MCF 10A (cell line): ENCODE measurements around the gene PEAR1. TPM values are rescaled to one million over a fixed set of nuclear protein-coding genes. Genes with fewer than 3 reads are reported as not detected.

Source experiments
- BruUV-seq: library from RNA; stranded (reverse); fragments of 400-500 nt; replicated peaks from 2 replicates; lab custom pipeline; 2021; lab: Mats Ljungman, UMichigan
- CTCF ChIA-PET: fragments of 300-600 bp; sonication (Branson Sonifier 250); formaldehyde crosslinking; extraction: SDS; loops from one replicate; lab custom pipeline; 2021; ENCODE audit warnings: antibody characterized with exemption, inconsistent platforms; lab: Yijun Ruan, JAX
- POLR2A ChIA-PET: fragments of 300-600, 350-650 bp; sonication (Branson Sonifier 250); formaldehyde crosslinking; extraction: SDS; loops from one replicate; lab custom pipeline; 2020; ENCODE audit warnings: antibody characterized with exemption, inconsistent platforms; lab: Yijun Ruan, JAX
- DNase-seq: peaks from one replicate; pipeline ENCODE4 v3.0.0-alpha.2; 2018; ENCODE audit not compliant: unreplicated experiment
- H3K27ac Mint-ChIP-seq: one replicate; pipeline ENCODE4 v1.8.0; 2022; ENCODE audit warnings: mild to moderate bottlenecking, low read depth, mixed read lengths; ENCODE audit not compliant: unreplicated experiment
- H3K27me3 Mint-ChIP-seq: one replicate; pipeline ENCODE4 v1.8.0; 2022; ENCODE audit warnings: mixed read lengths; ENCODE audit not compliant: insufficient read depth, unreplicated experiment
- H3K36me3 Mint-ChIP-seq: one replicate; pipeline ENCODE4 v1.8.0; 2022; ENCODE audit warnings: mild to moderate bottlenecking, moderate library complexity, mixed read lengths; ENCODE audit not compliant: insufficient read depth, unreplicated experiment
- H3K4me1 Mint-ChIP-seq: one replicate; pipeline ENCODE4 v1.8.0; 2022; ENCODE audit warnings: mixed read lengths; ENCODE audit not compliant: insufficient read depth, unreplicated experiment
- H3K4me3 Mint-ChIP-seq: one replicate; pipeline ENCODE4 v1.8.0; 2022; ENCODE audit warnings: mild to moderate bottlenecking, moderate library complexity, mixed read lengths; ENCODE audit not compliant: unreplicated experiment
- H3K9me3 Mint-ChIP-seq: one replicate; pipeline ENCODE4 v1.8.0; 2022; ENCODE audit warnings: mixed read lengths; ENCODE audit not compliant: unreplicated experiment
- intact Hi-C: fragments of 100-400 bp; cut with micrococcal nuclease; formaldehyde crosslinking; loops from 2 replicates; pipeline ENCODE4 v1.14.1; 2022
- total RNA-seq: library from RNA; stranded (reverse); gene quantifications from 2 replicates; pipeline ENCODE4 v1.2.3, GENCODE V29; 2022
- TF ChIP-seq, protein P1 (sequence below): fragments of 200-600 bp; IDR thresholded peaks from one replicate; pipeline ENCODE4 v1.8.0; 2022; ENCODE audit warnings: antibody characterized with exemption, mild to moderate bottlenecking; ENCODE audit not compliant: unreplicated experiment

The PEAR1 gene
- total RNA-seq, 1 experiment from 2014 or later, result 6.5 TPM

DNA sequence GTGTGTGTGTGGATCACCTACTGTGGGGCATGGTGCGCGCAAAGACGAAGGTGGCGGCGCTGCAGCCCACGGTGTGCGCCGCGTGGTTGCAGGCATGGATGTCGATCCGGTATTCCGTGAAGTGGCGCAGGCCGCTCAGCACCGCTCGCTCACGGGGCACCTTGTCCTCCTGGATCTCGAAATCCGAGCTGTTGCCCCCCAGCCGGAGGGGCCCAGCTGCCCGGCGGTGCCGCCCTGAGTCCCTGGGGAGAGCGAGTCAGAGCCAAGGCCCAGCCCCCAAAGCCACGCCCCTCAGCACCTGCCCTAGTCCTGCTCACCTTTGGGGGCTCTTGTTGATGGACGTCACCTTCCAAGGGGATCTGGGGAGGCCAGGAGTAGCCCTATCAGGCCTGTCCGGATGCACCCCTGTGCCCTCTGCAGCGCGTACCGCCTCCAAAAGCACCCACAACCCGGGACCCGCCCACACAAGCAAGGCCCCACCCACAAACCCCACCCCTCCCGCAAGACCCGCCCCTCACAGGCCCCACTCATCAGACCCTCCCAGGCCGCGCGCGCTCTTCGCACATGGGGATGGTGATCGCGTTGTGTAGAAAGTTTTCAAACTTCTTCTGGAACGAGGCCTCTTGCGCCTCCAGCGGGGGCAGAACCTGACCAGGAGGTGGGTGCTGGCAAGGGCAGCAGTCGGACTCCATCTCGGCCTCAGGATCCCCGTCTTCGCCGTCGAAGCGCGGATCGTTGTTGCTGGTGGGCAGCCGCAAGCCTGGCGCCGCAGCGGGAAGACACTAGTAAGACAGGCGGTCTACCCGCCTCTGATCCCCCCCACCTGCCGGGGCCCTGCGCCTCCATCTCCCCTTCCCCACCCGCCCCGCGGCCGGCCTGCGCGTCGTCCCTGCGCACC is 48.2 kb upstream of the PEAR1 start:
- no peak for DNase-seq
- ChIA-PET POLR2A (interaction anchor here (0.6 kb wide), 1 partner anchor 14 kb away, joined by 3 read pairs; no protein-coding TSS in a partner anchor), CTCF (interaction anchor here (0.6 to 1.0 kb wide), 3 partner anchors 45 to 120 kb away, joined by 3 to 4 read pairs (median 3); no protein-coding TSS in a partner anchor)
- H3K27ac Mint-ChIP-seq, result no peak overlapping the region
- H3K9me3 Mint-ChIP-seq, result no peaks in the 10 kb centered on the region
- no peaks in the 10 kb centered on the region for H3K4me1 Mint-ChIP-seq
- TF ChIP-seq, protein P1, sequence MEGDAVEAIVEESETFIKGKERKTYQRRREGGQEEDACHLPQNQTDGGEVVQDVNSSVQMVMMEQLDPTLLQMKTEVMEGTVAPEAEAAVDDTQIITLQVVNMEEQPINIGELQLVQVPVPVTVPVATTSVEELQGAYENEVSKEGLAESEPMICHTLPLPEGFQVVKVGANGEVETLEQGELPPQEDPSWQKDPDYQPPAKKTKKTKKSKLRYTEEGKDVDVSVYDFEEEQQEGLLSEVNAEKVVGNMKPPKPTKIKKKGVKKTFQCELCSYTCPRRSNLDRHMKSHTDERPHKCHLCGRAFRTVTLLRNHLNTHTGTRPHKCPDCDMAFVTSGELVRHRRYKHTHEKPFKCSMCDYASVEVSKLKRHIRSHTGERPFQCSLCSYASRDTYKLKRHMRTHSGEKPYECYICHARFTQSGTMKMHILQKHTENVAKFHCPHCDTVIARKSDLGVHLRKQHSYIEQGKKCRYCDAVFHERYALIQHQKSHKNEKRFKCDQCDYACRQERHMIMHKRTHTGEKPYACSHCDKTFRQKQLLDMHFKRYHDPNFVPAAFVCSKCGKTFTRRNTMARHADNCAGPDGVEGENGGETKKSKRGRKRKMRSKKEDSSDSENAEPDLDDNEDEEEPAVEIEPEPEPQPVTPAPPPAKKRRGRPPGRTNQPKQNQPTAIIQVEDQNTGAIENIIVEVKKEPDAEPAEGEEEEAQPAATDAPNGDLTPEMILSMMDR, result no peak
- intact Hi-C loops, result no loop called here
- H3K36me3 Mint-ChIP-seq, result no peaks in the 10 kb centered on the region
- BruUV-seq, result no TSS peak
- H3K27me3 Mint-ChIP-seq, result peaks cover 36% of the 10 kb centered on the region
- no peak overlapping the region for H3K4me3 Mint-ChIP-seq

DNA sequence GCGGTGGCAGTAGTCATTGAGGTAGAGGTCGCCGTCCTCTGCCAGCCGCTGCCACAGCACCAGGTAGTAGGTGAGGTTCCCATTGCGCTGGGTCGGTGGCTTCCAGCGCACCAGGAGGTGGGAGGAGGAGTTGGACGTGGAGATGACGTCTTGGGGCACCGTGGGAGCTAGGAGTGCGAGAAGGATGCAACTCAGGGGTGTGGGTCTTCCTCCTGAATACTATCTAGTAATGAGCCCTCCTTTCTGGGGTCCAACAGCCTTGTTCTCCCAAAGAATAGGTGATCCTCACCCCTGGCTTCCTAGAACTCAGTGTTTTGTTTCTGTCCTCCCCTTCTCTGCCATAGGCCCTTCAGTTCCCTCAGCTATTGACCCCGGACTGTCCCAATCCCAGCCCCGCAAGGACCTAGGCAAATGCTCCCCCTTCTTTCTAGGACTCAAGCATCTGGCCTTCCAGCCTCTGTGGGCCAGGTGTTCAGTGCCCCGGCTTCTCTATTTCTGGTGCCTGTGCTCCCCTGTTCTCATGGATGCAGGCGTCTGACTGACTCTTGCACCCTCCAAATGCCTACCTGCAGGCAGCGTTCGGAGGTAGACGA is 47.5 kb upstream of the PEAR1 start:
- POLR2A ChIA-PET, result no interaction called here
- TF ChIP-seq, protein P1, result no peak
- no peak overlapping the region for H3K27ac Mint-ChIP-seq
- no peaks in the 10 kb centered on the region for H3K4me1 Mint-ChIP-seq
- H3K27me3 Mint-ChIP-seq, result peaks cover 36% of the 10 kb centered on the region
- H3K36me3 Mint-ChIP-seq, result no peaks in the 10 kb centered on the region
- H3K4me3 Mint-ChIP-seq, result no peak overlapping the region
- no peak for DNase-seq
- no TSS peak for BruUV-seq
- H3K9me3 Mint-ChIP-seq, result no peaks in the 10 kb centered on the region
- intact Hi-C loops, result no loop called here
- CTCF ChIA-PET, result interaction anchor here (18.7 kb wide), 1 partner anchor 7 kb away, joined by 353 read pairs; no protein-coding TSS in a partner anchor

DNA sequence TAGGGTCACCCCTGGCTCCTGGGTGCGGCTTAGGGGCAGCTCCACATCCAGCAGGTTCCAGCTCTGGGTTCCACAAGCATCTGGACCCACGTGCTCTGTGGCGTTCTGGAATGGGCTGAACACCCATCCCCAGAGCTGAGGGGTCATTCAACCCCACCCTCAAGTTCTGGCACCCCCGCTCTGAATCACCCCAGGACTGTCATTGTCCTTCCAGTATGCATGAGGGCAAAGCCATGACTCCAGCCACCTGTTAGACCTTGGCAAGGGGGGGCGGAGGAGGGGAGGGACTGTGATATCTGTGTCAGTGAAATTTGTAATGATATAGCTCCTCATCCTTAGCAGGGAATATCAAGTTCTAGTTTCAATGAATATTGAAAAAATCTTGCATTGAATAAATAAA is 46.9 kb upstream of the PEAR1 start:
- BruUV-seq, result no TSS peak
- H3K36me3 Mint-ChIP-seq, result no peaks in the 10 kb centered on the region
- no peak overlapping the region for H3K4me3 Mint-ChIP-seq
- DNase-seq, result no peak
- peaks cover 36% of the 10 kb centered on the region for H3K27me3 Mint-ChIP-seq
- POLR2A ChIA-PET, result interaction anchor here (1.9 kb wide), 1 partner anchor 10 kb away, joined by 7 read pairs; no protein-coding TSS in a partner anchor
- CTCF ChIA-PET, result interaction anchor here (0.5 to 18.7 kb wide), 5 partner anchors 8 to 105 kb away, joined by 3 to 353 read pairs (median 3); partner anchors contain the start of genes INSRR and NTRK1
- TF ChIP-seq, protein P1, result no peak
- H3K9me3 Mint-ChIP-seq, result no peaks in the 10 kb centered on the region
- intact Hi-C loops, result no loop called here
- no peaks in the 10 kb centered on the region for H3K4me1 Mint-ChIP-seq
- H3K27ac Mint-ChIP-seq, result no peak overlapping the region
